Measurements from ENCODE around the gene UGT2B7.
"Not testable (repeated sequence)": the region's sequence is repeated elsewhere in the genome, so short reads cannot be mapped to it uniquely, and the experiment has no call there.

Gene UGT2B7

DNA sequence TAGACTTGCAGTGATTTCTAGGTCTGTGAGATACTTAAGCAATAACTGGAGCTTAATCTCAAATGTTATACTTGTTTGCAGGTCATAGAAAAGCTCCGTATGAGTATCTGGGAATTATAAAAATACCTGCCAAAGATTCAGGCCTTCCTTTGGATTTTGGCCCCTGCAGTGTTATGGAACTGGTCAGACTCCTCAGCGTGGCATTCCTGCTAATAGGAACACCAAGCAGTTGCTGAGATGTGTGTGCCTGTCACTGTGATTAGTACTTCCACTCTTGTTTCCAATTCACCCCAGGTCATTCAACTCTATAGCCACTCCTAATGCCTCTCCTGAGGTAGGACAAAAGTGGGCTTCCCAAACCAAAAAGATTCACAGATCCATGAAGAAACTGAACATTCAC is 7.8 kb upstream of the UGT2B7 start:
- no peak for DNase-seq (ENCODE audit: low read depth, low spot score)

DNA sequence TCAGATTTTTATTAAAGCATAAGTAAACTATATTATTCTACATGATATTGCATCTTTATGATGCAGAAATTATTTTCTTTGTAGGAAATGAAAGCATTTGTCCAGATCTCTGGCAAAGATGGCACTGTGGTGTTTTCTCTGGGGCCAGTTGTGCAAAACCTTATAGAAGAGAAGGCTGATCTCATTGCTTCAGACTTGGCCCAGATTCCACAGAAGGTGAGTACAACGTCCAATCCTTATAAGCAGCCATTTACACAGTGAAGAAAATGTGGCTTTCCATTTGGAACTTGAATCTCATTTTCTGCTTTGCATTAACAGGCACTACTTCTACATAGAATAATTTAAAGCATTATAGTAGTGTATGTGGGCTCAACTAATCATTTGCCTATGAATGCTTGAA is 6.9 kb upstream of the UGT2B7 start:
- no peak for DNase-seq (ENCODE audit: low read depth, low spot score)

DNA sequence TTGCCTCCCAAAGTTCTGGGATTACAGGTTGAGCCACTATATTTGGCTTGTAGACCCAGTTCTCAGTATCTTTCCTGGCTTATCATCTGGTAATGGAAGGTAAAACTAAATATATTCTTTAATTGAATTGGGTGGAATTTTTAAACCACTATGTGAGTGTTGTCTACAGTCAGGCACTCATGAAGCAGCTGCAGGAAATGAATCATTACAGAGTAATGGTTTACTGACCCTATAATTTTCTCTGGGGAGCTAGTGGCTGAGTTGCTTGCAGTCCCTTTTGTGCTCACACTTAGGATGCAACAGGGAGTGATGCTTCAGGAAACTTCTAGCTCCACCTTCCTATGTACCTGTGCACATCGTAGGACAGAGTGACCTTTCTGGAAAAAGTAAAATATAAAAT is 4.1 kb upstream of the UGT2B7 start:
- no peak for DNase-seq (ENCODE audit: low read depth, low spot score)

DNA sequence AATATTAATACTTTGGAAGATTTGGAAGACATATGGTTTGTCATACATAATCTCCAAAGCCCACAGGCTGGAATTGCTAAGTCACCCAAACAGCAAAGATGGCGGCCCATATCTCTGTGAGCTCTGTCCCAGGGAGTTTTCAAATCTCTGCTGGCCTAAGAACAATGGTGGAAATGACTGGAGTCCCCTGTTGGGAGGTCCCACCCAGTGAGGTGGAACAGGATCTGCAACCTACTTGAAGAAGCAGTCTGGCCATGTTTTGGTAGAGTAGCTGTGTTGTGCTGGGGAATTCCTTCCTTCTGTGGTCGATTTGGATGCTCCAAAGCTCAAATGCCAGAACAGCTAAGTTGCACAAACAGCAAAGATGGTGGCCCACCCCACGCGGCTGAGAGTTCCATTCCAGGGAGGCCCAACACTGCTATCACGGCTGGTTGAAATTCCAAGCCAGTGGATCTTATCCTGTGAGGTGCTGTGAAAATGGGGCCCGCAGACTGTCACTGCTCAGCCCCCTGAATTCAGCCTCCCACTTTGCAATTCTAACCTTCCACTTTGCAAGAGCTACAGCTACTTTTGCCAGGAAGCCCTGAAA is 3.2 kb upstream of the UGT2B7 start:
- no peak for DNase-seq (ENCODE audit: low read depth, low spot score)

DNA sequence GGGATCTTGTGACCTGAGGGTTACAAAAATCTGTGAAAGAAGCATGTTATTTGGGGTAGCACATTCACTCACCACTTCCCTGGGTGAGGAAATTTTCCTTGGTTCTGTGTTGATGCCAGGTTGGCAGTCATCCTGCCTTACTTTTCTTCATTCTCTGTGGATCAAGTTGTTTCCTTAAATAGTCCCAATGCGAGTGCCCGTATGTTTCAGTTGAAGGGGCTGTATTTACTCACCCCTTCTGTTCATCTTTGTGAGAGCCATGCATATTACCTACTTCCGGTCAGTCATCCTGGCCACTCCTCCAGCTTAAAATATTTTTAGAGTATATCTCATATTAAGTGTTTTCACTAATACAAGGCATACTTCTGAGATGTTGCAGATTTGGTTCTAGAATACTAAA is 2.6 kb upstream of the UGT2B7 start:
- DNase-seq (ENCODE audit: low read depth, low spot score), result no peak

DNA sequence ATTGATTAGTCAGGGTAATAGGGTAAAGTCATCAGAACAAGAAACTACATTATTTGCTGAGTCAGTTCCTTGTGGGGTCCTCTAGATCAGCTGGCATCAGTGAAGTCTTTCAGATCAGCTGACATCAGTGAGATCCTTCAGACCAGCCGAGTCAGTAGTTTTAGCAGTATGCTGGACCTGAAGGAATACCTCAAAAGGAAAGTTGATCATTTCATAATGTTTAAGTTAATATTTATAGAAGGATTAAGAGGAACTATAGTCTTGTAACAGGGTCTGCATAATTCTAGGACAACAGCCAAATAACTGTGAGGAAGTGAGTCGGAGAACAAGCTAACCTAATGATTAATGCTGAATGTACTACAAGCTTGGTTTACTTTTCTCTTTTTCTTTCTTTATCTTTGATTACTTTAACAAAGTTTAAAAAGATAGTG is 958 bp upstream of the UGT2B7 start:
- no peak for DNase-seq (ENCODE audit: low read depth, low spot score)

DNA sequence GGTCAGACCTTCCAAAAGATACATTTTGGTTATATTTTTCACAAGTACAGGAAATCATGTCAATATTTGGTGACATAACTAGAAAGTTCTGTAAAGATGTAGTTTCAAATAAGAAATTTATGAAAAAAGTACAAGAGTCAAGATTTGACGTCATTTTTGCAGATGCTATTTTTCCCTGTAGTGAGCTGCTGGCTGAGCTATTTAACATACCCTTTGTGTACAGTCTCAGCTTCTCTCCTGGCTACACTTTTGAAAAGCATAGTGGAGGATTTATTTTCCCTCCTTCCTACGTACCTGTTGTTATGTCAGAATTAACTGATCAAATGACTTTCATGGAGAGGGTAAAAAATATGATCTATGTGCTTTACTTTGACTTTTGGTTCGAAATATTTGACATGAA is 536 bp downstream of the UGT2B7 start:
- DNase-seq (ENCODE audit: low read depth, low spot score), result no peak

DNA sequence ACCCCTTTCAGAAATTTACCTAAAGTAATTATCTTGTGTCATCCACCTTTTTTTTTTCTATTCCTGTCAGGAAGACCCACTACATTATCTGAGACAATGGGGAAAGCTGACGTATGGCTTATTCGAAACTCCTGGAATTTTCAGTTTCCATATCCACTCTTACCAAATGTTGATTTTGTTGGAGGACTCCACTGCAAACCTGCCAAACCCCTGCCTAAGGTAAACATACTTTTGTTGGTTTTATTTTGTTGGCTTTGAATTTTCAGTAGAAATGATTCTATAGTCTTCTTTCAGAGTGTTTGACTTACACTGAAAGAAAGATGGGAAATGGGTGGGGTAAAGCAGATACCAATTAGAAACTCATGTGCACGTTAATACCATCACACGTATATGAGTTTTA is 2.2 kb downstream of the UGT2B7 start:
- no peak for DNase-seq (ENCODE audit: low read depth, low spot score)

DNA sequence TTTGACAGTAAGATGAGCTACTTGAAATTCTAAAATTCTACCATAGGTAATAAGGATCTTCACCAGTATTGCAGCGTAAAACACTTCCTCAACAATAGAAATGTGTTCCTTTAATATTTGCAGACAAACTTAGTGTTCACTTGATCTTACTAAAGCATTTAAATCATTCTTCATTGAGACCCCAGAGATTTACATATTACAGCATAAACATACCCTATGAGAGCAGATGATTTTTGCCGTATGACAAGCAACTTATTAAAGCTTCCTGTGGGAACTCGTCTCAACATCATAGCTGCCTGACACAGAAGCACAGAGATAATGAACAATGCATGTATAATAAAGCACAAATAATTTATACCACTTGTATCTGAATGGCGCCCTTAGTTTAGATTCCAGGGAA is 3.6 kb downstream of the UGT2B7 start:
- no peak for DNase-seq (ENCODE audit: low read depth, low spot score)

DNA sequence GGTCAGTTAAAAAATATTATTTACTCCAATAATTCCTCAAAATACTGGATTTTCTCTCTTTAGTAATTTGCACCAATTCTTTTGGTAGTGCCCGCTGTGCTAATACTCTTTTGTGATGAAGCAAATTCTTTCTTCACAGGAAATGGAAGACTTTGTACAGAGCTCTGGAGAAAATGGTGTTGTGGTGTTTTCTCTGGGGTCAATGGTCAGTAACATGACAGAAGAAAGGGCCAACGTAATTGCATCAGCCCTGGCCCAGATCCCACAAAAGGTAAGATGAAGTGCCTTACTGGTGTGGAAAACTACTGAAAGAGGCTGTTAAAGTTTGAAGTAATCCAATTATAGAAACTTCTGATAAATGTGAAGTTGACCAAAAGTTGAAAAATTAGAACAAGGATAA is 6.4 kb downstream of the UGT2B7 start:
- DNase-seq (ENCODE audit: low read depth, low spot score), result not testable (repeated sequence)

DNA sequence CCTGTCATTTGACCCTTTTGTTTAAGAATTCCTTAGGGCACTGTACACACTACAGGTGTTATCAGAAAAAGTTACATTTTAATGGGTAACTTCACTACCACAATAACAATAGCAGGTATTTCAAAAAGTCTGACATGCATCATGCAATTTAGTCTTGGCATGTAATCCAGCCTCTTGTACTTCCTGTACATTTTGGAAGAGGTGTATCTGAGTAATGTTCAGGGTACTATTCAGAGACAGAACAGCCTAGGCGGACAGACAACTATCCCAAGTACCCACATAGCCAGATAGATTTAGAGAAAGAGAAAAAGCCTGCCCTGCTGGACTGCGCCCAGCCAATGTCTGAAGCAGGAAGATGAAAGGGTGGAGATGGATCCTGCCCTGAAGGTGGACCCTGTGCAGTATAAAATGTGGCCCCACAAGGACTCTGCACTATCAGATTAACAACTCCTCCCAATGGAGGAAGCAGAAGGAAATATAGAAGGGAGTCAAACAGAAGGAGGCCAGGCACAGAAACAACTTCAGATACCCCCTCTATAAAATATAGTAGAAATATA is 8.5 kb downstream of the UGT2B7 start:
- no peak for DNase-seq (ENCODE audit: low read depth, low spot score)

DNA sequence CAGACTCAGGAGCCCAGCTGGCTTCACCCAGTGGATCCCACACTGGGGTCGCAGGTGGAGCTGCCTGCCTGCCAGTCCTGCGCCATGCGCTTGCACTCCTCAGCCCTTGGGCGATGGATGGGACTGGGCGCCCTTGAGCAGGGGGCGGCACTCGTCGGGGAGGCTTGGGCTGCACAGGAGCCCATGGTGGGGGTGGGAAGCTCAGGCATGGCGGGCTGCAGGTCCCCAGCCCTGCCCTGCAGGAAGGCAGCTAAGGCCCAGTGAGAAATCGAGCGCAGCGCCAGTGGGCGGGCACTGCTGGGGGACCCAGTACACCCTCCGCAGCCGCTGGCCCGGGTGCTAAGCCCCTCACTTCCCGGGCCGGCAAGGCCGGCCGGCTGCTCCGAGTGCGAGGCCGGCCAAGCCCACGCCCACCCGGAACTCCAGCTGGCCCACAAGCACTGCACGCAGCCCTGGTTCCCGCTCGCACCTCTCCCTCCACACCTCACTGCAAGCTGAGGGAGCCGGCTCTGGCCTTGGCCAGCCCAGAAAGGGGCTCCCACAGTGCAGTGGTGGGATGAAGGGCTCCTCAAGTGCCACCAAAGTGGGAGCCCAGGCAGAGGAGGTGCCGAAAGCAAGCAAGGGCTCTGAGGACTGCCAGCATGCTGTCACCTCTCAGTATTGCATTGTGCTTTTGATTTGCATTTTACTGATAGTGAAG is 19.0 kb downstream of the UGT2B7 start:
- not testable (repeated sequence) for DNase-seq (ENCODE audit: low read depth, low spot score)

DNA sequence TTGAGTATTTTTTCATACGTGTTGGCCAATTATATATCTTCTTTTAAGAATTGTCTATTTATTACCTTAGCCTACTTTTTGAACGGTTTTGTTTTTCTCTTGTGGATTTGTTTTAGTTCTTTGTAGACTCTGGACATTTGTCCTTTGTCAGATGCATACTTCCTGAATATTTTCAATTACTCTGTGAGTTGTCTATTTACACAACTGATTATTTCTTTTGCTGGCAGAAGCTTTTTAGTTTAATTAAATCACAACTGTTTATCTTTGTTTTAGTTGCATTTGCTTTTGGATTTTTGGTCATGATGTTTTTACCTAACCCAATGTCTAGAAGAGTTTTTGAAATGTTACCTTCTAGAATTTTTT is 19.6 kb downstream of the UGT2B7 start:
- no peak for DNase-seq (ENCODE audit: low read depth, low spot score)

DNA sequence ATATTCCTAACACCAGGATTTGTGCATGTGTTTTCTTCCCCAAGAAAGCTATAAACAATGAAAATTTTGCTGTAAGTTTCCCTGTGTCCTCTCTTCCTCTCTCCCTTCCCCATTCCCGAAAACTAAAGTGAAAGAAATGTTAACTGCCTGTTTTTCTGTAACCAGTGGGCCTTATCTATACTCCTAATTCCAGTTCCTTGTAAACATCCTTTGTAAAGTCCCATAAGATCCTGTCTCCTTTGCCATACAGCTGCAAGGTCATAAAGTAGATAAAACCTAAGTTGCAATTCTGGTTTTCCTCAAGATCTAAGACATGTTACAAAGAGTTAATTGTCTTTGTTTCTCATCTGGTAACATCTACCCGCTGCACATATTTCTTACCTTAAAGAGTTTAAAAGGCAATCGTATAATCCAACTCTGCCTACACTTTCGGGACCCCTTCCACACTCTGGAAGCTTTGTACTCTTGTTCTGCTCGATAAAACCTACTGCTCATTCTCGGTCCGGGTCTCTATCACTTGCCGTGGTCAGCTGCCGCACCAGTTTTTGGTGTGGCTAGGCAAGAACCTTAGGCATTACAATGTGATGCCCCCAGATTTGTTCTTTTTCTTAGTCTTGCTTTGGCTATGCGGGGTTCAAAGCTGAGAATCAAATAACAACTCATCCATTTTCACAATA is 20.5 kb downstream of the UGT2B7 start:
- no peak for DNase-seq (ENCODE audit: low read depth, low spot score)

DNA sequence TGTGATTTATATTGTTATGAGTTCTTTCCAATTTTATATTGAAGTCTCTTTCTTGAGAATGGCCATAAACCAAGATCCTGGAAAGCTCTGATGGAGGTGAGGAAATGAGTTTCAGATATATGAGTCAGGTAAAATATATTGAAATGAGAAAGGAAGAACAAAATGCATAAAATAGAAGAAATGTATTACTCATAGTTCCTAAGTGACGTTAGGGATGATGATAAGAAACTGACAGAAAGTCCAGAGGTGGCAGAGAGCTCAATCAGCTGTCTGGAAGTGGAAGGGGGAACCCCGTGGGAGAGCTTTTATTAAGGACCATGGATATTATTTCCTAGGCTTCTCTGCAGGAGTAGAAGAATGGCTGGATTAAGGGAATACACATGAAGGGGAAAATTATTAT is 24.6 kb downstream of the UGT2B7 start:
- no peak for DNase-seq (ENCODE audit: low read depth, low spot score)

DNA sequence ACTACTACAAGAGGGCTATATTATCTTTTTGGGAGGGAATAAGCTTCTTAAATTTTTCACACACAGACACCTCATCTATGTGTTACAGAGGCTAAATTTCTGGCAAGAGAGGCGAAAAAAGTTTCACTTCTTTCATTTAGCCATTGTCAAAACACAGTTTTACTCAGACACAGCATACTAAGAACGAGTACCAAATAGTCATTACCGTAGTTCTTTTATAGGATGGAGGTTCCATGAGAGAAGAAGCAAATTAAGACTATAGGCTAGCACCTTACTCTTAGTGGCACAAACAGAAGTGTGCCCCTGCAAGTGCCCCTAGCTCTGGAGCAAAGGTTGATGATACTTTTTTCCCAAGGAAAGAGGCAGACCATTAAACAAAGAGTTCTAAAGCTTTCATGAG is 26.2 kb downstream of the UGT2B7 start:
- DNase-seq (ENCODE audit: low read depth, low spot score), result no peak

DNA sequence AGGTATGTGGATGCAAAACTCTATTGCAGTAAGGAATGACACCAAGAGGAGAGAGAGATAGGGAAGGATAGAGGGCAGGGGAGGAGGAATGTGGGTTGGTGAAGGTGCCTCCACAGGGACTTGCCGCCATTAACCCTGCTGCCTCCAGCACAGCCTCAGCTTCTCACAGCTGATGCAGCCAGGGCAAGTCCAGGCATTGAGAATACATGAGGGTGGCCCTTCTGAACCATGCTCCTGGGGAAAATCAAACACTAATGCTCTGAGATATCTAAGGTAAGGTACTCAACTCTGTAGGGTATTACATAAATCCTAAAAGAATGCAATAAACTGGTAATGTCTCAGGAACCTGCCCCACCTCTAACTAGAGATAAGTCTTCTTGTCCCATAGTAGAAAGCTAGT is 28.7 kb downstream of the UGT2B7 start:
- no peak for DNase-seq (ENCODE audit: low read depth, low spot score)

DNA sequence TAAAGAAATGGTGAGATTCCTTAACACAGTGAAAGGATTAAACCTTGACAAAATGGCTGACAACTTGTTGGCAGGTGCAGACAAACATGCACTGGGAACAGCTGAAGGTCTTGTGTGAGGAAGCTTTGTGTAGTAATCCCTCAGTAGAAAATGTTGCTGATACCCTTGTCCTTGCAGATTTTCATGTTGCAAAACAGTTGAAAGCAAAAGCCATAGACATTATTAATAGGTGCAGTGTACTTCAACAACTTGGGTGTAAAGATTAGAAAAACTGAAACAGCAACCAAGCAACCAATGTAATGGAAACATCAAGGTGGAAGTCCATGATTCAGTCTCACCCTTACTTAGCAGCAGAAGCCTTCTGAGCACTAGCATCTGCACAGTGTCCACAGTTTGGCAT is 29.8 kb downstream of the UGT2B7 start:
- DNase-seq (ENCODE audit: low read depth, low spot score), result no peak

DNA sequence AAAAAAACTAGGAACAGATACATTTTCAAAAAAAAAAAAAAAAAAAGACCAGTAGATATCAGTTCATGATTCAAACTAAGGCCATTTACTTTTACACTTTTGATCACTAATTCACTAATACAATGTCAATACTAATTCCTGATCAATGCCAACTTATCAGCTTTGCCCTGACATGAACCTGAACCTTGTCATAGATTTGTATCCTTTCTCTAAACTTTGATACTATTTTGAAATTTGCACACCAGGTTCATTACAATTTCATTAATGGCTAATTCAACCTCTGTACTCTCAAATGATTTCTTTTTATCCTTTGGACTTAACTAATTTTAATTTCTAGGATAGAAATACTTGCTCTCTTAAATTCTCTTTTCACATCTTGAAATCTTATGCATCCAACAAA is 37.7 kb downstream of the UGT2B7 start:
- no peak for DNase-seq (ENCODE audit: low read depth, low spot score)

DNA sequence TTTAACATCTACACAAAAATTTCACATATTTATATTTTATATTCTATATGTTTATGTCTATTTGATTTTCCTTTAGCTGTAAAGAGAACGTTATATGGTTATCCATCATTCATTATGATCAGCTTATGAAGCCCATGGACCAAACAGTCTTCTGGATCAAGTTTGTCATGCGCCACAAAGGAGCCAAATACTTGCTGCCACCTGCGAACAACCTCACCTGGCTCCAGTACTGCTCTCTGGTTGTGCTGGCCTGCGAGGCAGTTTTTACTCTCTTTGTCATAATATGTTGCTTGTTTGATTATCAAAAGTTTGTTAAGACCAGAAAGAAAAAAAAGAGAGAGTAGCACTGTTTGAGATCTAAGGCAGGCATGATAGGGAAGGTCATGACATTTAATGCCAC is 38.2 kb downstream of the UGT2B7 start:
- DNase-seq (ENCODE audit: low read depth, low spot score), result no peak

DNA sequence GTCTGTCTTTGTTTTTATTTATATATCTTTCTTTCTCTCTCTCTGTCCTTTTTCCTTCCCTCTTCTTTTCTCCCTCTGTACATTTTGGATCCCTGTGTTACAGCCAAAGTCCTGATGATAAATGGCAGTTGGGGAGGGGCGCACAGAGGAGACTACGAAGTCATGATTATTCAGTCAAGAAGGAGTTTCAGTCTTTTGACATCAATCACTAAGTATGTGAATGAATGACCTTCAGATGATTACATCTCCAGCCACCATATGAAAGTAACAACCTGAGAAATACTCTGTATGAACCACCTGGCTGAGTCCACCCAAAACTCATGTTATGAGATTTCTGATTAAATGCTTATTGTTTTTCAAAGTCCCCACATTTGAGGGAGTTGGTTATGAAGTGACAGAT is 45.0 kb downstream of the UGT2B7 start:
- no peak for DNase-seq (ENCODE audit: low read depth, low spot score)

DNA sequence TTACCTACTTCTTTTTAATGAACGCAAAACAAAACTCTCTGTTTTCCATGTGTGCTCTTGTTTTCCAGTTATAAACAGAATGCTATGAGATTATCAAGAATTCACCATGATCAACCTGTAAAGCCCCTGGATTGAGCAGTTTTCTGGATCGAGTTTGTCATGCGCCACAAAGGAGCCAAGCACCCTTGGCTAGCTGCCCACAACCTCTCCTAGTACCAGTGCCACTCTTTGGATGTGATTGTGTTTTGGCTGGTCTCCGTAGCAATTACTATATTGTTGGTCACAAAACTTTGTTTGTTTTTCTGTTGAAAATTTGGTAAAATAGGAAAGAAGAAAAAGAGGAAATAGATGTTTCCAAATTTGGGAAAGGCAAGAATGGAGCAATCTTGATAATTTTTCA is 51.1 kb downstream of the UGT2B7 start:
- DNase-seq (ENCODE audit: low read depth, low spot score), result no peak

DNA sequence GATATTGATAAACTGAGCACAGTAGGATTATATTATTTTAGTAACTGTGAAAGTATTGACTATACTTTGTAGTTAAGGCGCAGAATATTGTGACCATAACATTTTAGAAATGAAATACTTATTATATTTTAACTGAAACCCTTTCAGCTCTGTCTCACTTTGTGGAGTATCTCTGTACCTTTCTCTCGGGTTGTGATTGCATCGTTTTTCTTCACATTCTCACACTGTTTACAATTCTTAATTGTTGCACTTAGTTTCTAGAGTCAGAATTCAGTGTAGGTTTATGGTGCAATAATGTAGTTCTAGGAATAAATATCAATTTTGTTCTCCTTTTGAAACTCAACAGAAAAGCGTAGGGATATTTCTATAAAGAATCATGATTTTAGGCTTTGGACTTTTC is 57.7 kb downstream of the UGT2B7 start:
- no peak for DNase-seq (ENCODE audit: low read depth, low spot score)

All from iPS DF 19.7 (cell line).